ENCODE results near the gene FAM20C. TPM values are rescaled to one million over a fixed set of nuclear protein-coding genes. Genes with fewer than 3 reads are reported as not detected.

FAM20C gene
- total RNA-seq, 2 donors from 2014 or later, result 18.5 to 18.9 TPM

DNA sequence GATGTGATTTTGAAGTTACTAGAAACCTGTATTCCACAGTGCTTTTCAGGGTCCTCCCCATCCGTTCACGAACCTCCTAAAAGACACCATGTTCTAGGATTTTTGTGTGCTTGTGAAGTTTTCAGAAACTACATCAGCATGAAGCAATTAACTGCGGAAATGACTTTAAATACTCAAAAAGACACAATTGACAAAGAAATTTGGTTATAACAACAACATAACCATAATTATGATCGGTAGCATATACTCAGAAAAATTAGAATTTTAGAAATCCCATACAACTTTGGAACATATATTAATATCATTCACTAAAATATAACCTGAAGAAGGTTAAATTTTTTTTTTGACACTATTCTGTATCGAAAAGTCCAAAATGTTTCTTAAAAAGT, 43.8 kb upstream of the FAM20C start:
- TF ChIP-seq, protein P1, sequence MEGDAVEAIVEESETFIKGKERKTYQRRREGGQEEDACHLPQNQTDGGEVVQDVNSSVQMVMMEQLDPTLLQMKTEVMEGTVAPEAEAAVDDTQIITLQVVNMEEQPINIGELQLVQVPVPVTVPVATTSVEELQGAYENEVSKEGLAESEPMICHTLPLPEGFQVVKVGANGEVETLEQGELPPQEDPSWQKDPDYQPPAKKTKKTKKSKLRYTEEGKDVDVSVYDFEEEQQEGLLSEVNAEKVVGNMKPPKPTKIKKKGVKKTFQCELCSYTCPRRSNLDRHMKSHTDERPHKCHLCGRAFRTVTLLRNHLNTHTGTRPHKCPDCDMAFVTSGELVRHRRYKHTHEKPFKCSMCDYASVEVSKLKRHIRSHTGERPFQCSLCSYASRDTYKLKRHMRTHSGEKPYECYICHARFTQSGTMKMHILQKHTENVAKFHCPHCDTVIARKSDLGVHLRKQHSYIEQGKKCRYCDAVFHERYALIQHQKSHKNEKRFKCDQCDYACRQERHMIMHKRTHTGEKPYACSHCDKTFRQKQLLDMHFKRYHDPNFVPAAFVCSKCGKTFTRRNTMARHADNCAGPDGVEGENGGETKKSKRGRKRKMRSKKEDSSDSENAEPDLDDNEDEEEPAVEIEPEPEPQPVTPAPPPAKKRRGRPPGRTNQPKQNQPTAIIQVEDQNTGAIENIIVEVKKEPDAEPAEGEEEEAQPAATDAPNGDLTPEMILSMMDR (IDR thresholded peaks at IDR 0.05), result no peak
- Histone ChIP-seq H3K9me3 (no peaks in the 10 kb centered on the region), H3K27ac (peak overlapping the region; percentile 94), H3K36me3 (no peaks in the 10 kb centered on the region), H3K4me1 (no peaks in the 10 kb centered on the region), H3K27me3 (no peaks in the 10 kb centered on the region), H3K4me3 (peak overlapping the region; percentile 49), H3K9ac (ENCODE audit: low read depth in 2 of 2, low read length in 2 of 2) (peak overlapping the region; percentile 74 to 77)
- intact Hi-C loops (cut with DNase I), result no loop called here
- no peak for DNase-seq

DNA sequence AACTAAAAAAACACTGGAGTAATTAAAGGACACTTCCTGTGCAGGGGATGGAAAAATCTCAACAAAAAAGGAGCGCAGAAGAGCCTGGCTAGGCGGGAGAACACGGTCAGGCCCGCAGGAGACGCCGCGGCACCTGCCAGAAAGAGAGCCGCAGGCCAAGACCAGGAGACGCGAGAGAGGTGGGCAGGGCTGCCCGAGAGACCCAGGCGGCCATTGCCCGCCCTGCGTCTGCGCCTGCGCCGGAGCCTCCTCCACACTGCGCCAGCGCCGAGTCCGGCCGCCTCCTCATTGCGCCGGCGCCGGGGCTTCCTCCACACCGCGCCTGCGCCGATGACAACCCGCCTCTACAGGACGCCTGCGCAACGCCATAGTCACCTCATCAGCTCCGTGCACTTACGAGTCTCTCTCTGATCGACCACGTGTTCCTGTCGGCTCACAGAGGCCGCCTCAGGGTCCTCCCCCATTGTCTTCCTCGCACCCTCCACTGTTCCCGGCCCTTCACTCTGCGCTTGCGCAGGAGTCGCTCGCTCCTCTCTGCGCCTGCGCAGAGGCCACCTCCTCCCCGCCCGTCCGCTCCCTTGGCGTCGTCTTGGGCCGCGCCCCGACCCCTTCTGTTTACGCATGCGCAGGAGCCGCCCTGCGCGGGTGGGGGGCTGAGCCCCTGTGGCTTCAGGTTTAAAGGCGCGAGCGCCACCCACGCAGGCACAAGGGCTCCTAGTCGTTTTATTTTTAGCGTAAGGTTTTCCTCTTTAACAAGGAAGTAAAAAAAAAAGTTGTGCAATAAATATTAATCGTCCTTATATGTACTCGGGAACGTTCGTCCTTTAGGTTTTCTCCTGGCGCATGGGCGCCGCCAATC, 43.2 kb upstream of the FAM20C start:
- H3K4me3 ChIP-seq, result peak overlapping the region; percentile 49
- no peaks in the 10 kb centered on the region for H3K4me1 ChIP-seq
- H3K9me3 ChIP-seq, result no peaks in the 10 kb centered on the region
- peak overlapping the region; percentile 74 to 77 for H3K9ac ChIP-seq (ENCODE audit: low read depth in 2 of 2, low read length in 2 of 2)
- TF ChIP-seq, protein P1 (IDR thresholded peaks at IDR 0.05), result no peak
- intact Hi-C loops (cut with DNase I), result no loop called here
- H3K27ac ChIP-seq, result peak overlapping the region; percentile 94
- H3K36me3 ChIP-seq, result no peaks in the 10 kb centered on the region
- no peaks in the 10 kb centered on the region for H3K27me3 ChIP-seq
- peak; percentile 95 for DNase-seq

DNA sequence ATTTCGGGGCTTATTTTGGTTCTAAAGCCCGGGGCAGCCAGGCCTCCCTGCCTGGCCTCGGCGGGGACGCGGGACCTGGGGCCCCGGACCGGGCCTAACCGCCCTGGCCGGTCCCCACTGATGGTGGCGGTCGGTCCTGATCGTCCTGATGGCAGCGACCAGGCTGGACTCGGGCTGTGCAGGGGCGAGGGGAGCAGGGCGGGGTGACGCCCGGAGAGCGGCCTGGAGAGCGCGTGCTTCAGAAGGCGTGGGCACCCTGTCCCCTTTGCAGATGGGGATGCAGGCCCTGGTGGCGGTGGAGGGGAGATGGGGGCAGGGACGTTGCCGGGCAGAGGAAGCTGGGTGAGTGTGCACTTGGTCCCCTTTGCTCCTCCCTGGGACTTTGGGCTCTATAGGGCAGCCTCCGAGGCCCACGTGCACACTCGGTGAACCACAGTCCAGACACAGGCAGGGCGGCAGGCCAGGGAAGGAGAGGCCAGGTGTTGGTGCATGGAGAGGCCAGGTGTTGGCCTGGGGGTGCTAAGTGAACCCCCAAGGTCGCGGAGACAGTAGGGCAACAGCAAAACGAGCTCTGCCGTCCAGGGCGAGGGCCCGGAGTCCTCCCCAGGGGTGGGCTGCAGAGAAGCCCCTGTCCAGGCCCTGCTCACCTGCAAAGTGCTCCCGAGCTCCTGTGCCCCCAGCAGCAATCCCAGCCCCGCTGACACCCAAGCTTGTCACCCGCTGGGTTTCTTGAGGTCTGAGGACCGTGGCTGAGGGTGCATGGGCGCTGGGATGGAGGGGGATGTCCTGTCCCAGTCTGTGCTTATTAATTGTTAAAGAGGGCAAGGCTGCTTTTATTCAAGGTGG, 42.4 kb upstream of the FAM20C start:
- Histone ChIP-seq H3K36me3 (no peaks in the 10 kb centered on the region), H3K27ac (peak overlapping the region; percentile 94), H3K9me3 (no peaks in the 10 kb centered on the region), H3K4me1 (no peaks in the 10 kb centered on the region), H3K4me3 (peak overlapping the region; percentile 49), H3K9ac (ENCODE audit: low read depth in 2 of 2, low read length in 2 of 2) (peak overlapping the region; percentile 70 to 77), H3K27me3 (no peaks in the 10 kb centered on the region)
- DNase-seq, result peak; percentile 44
- intact Hi-C loops (cut with DNase I), result no loop called here
- TF ChIP-seq, protein P1 (IDR thresholded peaks at IDR 0.05), result no peak

DNA sequence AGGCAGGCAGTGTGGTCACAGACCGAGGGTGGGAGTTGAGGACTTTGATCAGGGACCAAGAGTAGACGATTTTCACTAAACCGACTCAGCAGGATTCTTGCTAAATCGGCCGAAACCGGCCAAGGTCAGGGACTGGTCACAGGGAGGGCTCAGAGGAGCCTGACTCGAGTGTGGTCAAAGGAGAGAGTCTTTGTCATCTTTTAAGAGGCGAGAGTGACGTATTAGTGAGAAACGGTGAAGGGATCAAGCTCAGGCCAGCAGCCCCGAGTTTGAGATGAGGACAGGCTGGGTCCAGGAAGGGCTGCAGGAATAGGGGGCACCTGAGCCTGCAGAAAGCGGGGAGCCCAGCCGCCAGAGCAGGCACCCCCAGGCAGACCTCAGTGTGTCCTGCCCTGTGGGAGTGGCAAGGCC, 41.6 kb upstream of the FAM20C start:
- intact Hi-C loops (cut with DNase I), result no loop called here
- Histone ChIP-seq H3K27ac (peak overlapping the region; percentile 94), H3K36me3 (no peaks in the 10 kb centered on the region), H3K9me3 (no peaks in the 10 kb centered on the region), H3K9ac (ENCODE audit: low read depth in 2 of 2, low read length in 2 of 2) (no peak overlapping the region), H3K4me3 (no peak overlapping the region), H3K4me1 (no peaks in the 10 kb centered on the region), H3K27me3 (no peaks in the 10 kb centered on the region)
- DNase-seq, result peak; percentile 32
- TF ChIP-seq, protein P1 (IDR thresholded peaks at IDR 0.05), result no peak

DNA sequence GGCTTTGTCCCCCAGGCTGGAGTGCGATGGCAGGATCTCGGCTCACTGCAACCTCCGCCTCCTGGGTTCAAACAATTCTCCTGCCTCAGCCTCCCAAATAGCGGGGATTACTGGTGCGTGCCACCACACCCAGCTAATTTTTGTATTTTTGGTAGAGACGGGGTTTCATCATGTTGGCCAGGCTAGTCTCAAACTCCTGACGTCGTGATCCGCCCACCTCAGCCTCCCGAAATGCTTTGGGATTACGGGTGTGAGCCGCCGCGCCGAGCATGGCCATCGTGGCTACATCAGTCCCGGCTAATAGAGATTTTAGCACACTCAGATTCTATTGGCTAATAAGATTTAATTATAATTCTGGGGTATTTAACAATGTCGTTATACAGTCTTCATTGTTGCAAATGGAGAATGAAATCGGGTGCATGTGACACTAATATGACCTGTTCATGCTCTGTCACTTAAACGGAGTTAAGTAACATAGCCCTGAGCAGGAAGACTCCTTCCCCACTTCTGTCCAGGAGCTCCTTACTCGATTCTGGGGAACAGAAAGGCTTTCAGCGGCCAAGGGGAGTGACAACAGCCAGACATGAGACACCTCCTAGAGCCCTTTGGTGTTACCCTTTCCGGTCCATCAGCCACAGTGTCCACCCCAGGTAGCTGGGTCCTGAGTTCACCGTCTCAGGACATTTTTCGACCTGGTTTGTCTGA, 40.9 kb upstream of the FAM20C start:
- Histone ChIP-seq H3K4me1 (no peaks in the 10 kb centered on the region), H3K9ac (ENCODE audit: low read depth in 2 of 2, low read length in 2 of 2) (no peak overlapping the region), H3K9me3 (no peaks in the 10 kb centered on the region), H3K36me3 (no peaks in the 10 kb centered on the region), H3K27ac (no peak overlapping the region), H3K27me3 (no peaks in the 10 kb centered on the region), H3K4me3 (no peak overlapping the region)
- no peak for DNase-seq
- intact Hi-C loops (cut with DNase I), result no loop called here
- TF ChIP-seq, protein P1 (IDR thresholded peaks at IDR 0.05), result no peak
